H1 (cell line): ENCODE results near the gene CLDN9. TPM values are rescaled to one million over a fixed set of nuclear protein-coding genes. Genes with fewer than 3 reads are reported as not detected.

Source experiments
- CTCF ChIA-PET: fragments of 300-600 bp; sonication (Branson Sonifier 250); formaldehyde crosslinking; loops from one replicate; lab custom pipeline; 2021; ENCODE audit not compliant: partially characterized antibody; lab: Charles Lee
- POLR2A ChIA-PET: fragments of 300-600 bp; sonication (Branson Sonifier 250); formaldehyde crosslinking; loops from one replicate; lab custom pipeline; 2021; ENCODE audit warnings: inconsistent platforms; ENCODE audit not compliant: partially characterized antibody; lab: Charles Lee
- DNase-seq, 2 experiments: peaks; one replicate each; pipeline versions ENCODE4 v3.0.0 to v3.0.0-alpha.2; 2010 to 2022; ENCODE audit warnings: low spot score in 2 of 2, low read depth in 1 of 2, mixed read lengths in 1 of 2
- FAIRE-seq: peaks from 2 replicates; lab custom pipeline; 2011; peaks lifted over from hg19 to GRCh38; lab: Jason Lieb, UNC
- H2AFZ ChIP-seq: 2 replicates; pipeline ENCODE4 v1.8.1; 2012; ENCODE audit warnings: low read length, inconsistent platforms
- H2AK5ac ChIP-seq: 2 replicates; pipeline ENCODE4 v1.6.1; 2013; ENCODE audit warnings: low read depth, low read length
- H2BK120ac ChIP-seq: replicated peaks from 2 replicates; pipeline ENCODE3; 2013; ENCODE audit warnings: low read depth, low read length, inconsistent platforms
- H2BK12ac ChIP-seq: 2 replicates; pipeline ENCODE4 v1.6.1; 2013; ENCODE audit warnings: low read depth, low read length
- H2BK15ac ChIP-seq: 2 replicates; pipeline ENCODE4 v1.6.1; 2013; ENCODE audit warnings: low read length
- H2BK20ac ChIP-seq: 2 replicates; pipeline ENCODE4 v1.6.1; 2013; ENCODE audit warnings: low read length
- H2BK5ac ChIP-seq: 2 replicates; pipeline ENCODE4 v1.6.1; 2013; ENCODE audit warnings: low read depth, low read length
- H3K14ac ChIP-seq: 2 replicates; pipeline ENCODE4 v1.6.1; 2013; ENCODE audit warnings: inconsistent platforms; ENCODE audit not compliant: insufficient read length
- H3K18ac ChIP-seq: 2 replicates; pipeline ENCODE4 v1.6.1; 2013; ENCODE audit warnings: low read length; ENCODE audit errors: extremely low read depth
- H3K23ac ChIP-seq: 2 replicates; pipeline ENCODE4 v1.6.1; 2013; ENCODE audit warnings: inconsistent platforms; ENCODE audit not compliant: insufficient read length
- H3K23me2 ChIP-seq: 2 replicates; pipeline ENCODE4 v1.6.1; 2013; ENCODE audit warnings: low read depth, low read length
- H3K27ac ChIP-seq: 2 replicates; pipeline ENCODE4 v1.6.1; 2011; ENCODE audit warnings: low read depth, low read length, inconsistent platforms
- H3K27me3 ChIP-seq, 4 experiments: replicated peaks in 1 of 4; 1 replicate in 1 of 4; 2 replicates in 3 of 4; pipeline versions ENCODE4 v1.6.1 to v1.8.1; 2011 to 2013; ENCODE audit warnings: low read length in 3 of 4, mild to moderate bottlenecking in 3 of 4, inconsistent platforms in 2 of 4, mixed read lengths in 2 of 4, moderate library complexity in 1 of 4; ENCODE audit not compliant: control insufficient read depth in 3 of 4, insufficient read depth in 3 of 4; ENCODE audit errors: extremely low read depth in 1 of 4
- H3K36me3 ChIP-seq, 4 experiments: 2 replicates each; pipeline versions ENCODE4 v1.6.1 to v1.8.1; 2011 to 2013; ENCODE audit warnings: mild to moderate bottlenecking in 4 of 4, low read length in 3 of 4, moderate library complexity in 2 of 4, control low read depth in 1 of 4, inconsistent platforms in 1 of 4; ENCODE audit not compliant: insufficient read depth in 4 of 4, control insufficient read depth in 2 of 4
- H3K4ac ChIP-seq: replicated peaks from 2 replicates; pipeline ENCODE3; 2013; ENCODE audit warnings: low read length, low read depth, mixed read lengths, inconsistent platforms; ENCODE audit not compliant: insufficient read length
- H3K4me1 ChIP-seq, 4 experiments: replicated peaks in 1 of 4; 1 replicate in 1 of 4; 2 replicates in 3 of 4; pipeline versions ENCODE4 v1.6.1 to v1.8.1; 2011 to 2013; ENCODE audit warnings: low read length in 3 of 4, inconsistent platforms in 2 of 4, mixed read lengths in 1 of 4; ENCODE audit not compliant: insufficient read depth in 4 of 4, control insufficient read depth in 3 of 4
- H3K4me2 ChIP-seq, 2 experiments: 2 replicates each; pipeline versions ENCODE4 v1.6.1 to v1.8.1; 2011 to 2013; ENCODE audit warnings: low read depth in 2 of 2, low read length in 2 of 2, control low read depth in 1 of 2, inconsistent platforms in 1 of 2, mild to moderate bottlenecking in 1 of 2; ENCODE audit not compliant: insufficient read depth in 1 of 2
- H3K4me3 ChIP-seq, 4 experiments: fragments of 200-600, 300-600 bp in 1 of 4; sonication (generic), shearing (Covaris generic), sonication (Bioruptor Twin) in 1 of 4; 2 replicates each; pipeline versions ENCODE4 v1.5.1 to v1.8.1; 2011 to 2016; ENCODE audit warnings: low read length in 4 of 4, low read depth in 3 of 4, control low read depth in 2 of 4, inconsistent platforms in 2 of 4, mild to moderate bottlenecking in 2 of 4, mixed read lengths in 1 of 4, moderate library complexity in 1 of 4; ENCODE audit not compliant: insufficient read depth in 2 of 4; ENCODE audit errors: extremely low read depth in 1 of 4
- H3K56ac ChIP-seq: replicated peaks from 2 replicates; pipeline ENCODE3; 2013; ENCODE audit warnings: low read depth, mild to moderate bottlenecking, mixed read lengths, low read length, inconsistent platforms; ENCODE audit not compliant: insufficient read length
- H3K79me1 ChIP-seq: 2 replicates; pipeline ENCODE4 v1.6.1; 2013; ENCODE audit warnings: low read depth, low read length, control low read depth
- H3K79me2 ChIP-seq, 2 experiments: 2 replicates each; pipeline versions ENCODE4 v1.6.1 to v1.8.1; 2012 to 2013; ENCODE audit warnings: low read length in 2 of 2, mild to moderate bottlenecking in 2 of 2, inconsistent platforms in 1 of 2; ENCODE audit not compliant: insufficient read depth in 2 of 2, control insufficient read depth in 1 of 2
- H3K9ac ChIP-seq, 4 experiments: replicated peaks in 1 of 4; 1 replicate in 1 of 4; 2 replicates in 3 of 4; pipeline versions ENCODE4 v1.6.1 to v1.8.1; 2011 to 2013; ENCODE audit warnings: low read depth in 3 of 4, low read length in 3 of 4, control low read depth in 2 of 4, mild to moderate bottlenecking in 2 of 4, moderate library complexity in 2 of 4, inconsistent platforms in 1 of 4; ENCODE audit errors: extremely low read depth in 1 of 4
- H3K9me3 ChIP-seq, 2 experiments: 2 replicates each; pipeline versions ENCODE4 v1.6.1 to v1.8.1; 2012 to 2013; ENCODE audit warnings: mild to moderate bottlenecking in 2 of 2, moderate library complexity in 2 of 2, control low read depth in 1 of 2, inconsistent platforms in 1 of 2, low read depth in 1 of 2, low read length in 1 of 2, mixed read lengths in 1 of 2; ENCODE audit not compliant: insufficient read depth in 2 of 2
- H4K20me1 ChIP-seq, 2 experiments: replicated peaks in 1 of 2; 2 replicates each; pipeline versions ENCODE3 to v1.8.1; 2011 to 2013; ENCODE audit warnings: inconsistent platforms in 2 of 2, low read length in 2 of 2, mild to moderate bottlenecking in 1 of 2; ENCODE audit not compliant: insufficient read depth in 2 of 2, control insufficient read depth in 1 of 2
- H4K5ac ChIP-seq: 2 replicates; pipeline ENCODE4 v1.6.1; 2013; ENCODE audit warnings: low read length, low read depth, mixed read lengths, inconsistent platforms; ENCODE audit not compliant: insufficient read length
- H4K8ac ChIP-seq: 2 replicates; pipeline ENCODE4 v1.8.0; 2013; ENCODE audit warnings: mild to moderate bottlenecking, moderate library complexity, low read length, inconsistent platforms; ENCODE audit not compliant: insufficient read depth; ENCODE audit errors: extremely low read depth
- H4K91ac ChIP-seq: replicated peaks from 2 replicates; pipeline ENCODE3; 2013; ENCODE audit warnings: low read length, mixed read lengths, inconsistent platforms; ENCODE audit not compliant: insufficient read length
- BACH1 ChIP-seq: IDR thresholded peaks from 2 replicates; pipeline ENCODE4 v1.6.1; 2012; ENCODE audit warnings: low read length, improper control_type of control experiment
- BRCA1 ChIP-seq: IDR thresholded peaks from 2 replicates; pipeline ENCODE4 v1.6.1; 2012; ENCODE audit warnings: low read depth, low read length, improper control_type of control experiment
- CREB1 ChIP-seq: IDR thresholded peaks from 2 replicates; pipeline ENCODE4 v1.6.1; 2012; ENCODE audit warnings: inconsistent platforms
- GABPA ChIP-seq: IDR thresholded peaks from 2 replicates; pipeline ENCODE4 v1.6.1; 2011; ENCODE audit warnings: mild to moderate bottlenecking, low read length, moderate library complexity, borderline replicate concordance; ENCODE audit not compliant: insufficient read depth
- JUND ChIP-seq: IDR thresholded peaks from 2 replicates; pipeline ENCODE4 v1.6.1; 2011; ENCODE audit warnings: mild to moderate bottlenecking, improper control_type of control experiment, low read length
- KDM1A ChIP-seq: fragments of 200-600, 300-600 bp; sonication (generic); IDR thresholded peaks from 2 replicates; pipeline ENCODE4 v1.7.1; 2016; ENCODE audit warnings: mild to moderate bottlenecking, low read length, borderline replicate concordance
- KDM4A ChIP-seq: IDR thresholded peaks from one replicate; pipeline ENCODE4 v1.7.1; 2012; ENCODE audit warnings: low read depth, mild to moderate bottlenecking, moderate library complexity, low read length, inconsistent platforms; ENCODE audit not compliant: severe bottlenecking
- NRF1 ChIP-seq: IDR thresholded peaks from 2 replicates; pipeline ENCODE4 v1.6.1; 2011; ENCODE audit warnings: mild to moderate bottlenecking, low read depth, low read length, improper control_type of control experiment
- POLR2A ChIP-seq, 2 experiments: IDR thresholded peaks; 1 replicate in 1 of 2; 2 replicates in 1 of 2; pipeline ENCODE4 v1.6.1; 2011; ENCODE audit warnings: low read depth in 2 of 2, low read length in 2 of 2, mild to moderate bottlenecking in 2 of 2; ENCODE audit errors: control extremely low read depth in 1 of 2
- RBBP5 ChIP-seq: IDR thresholded peaks from 2 replicates; pipeline ENCODE4 v1.7.1; 2012; ENCODE audit warnings: low read depth, mild to moderate bottlenecking, inconsistent platforms, low read length, moderate library complexity, borderline replicate concordance
- RFX5 ChIP-seq: IDR thresholded peaks from 2 replicates; pipeline ENCODE4 v1.6.1; 2011; ENCODE audit warnings: low read depth, low read length, improper control_type of control experiment, borderline replicate concordance
- SIN3A ChIP-seq, 2 experiments: IDR thresholded peaks in 1 of 2; conservative IDR thresholded peaks in 1 of 2; 2 replicates each; pipeline ENCODE4 v1.6.1; 2011 to 2012; ENCODE audit warnings: low read length in 2 of 2, improper control_type of control experiment in 1 of 2, low read depth in 1 of 2, mild to moderate bottlenecking in 1 of 2
- SIRT6 ChIP-seq: IDR thresholded peaks from one replicate; pipeline ENCODE4 v1.7.1; 2012; ENCODE audit warnings: low read length, inconsistent platforms
- WGBS, 2 experiments: shearing (Covaris generic) in 1 of 2; methylation state at CpG; one replicate each; pipeline versions ENCODE4 v1.1.6 to v1.1.7; 2013 to 2015; ENCODE audit warnings: low lambda C conversion rate in 2 of 2, mixed read lengths in 2 of 2, inconsistent platforms in 1 of 2, low coverage in 1 of 2, missing lambda C conversion rate in 1 of 2; ENCODE audit not compliant: insufficient replicate concordance in 2 of 2, insufficient coverage in 1 of 2, insufficient read length in 1 of 2; ENCODE audit errors: extremely low coverage in 1 of 2, missing lambda C conversion rate in 1 of 2; 5-methylcytosine and 5-hydroxymethylcytosine counted together
- polyA plus RNA-seq, 7 experiments: library from polyadenylated mRNA; depleted of rRNA in 3 of 7; stranded (reverse) in 5 of 7; unstranded in 2 of 7; fragments of >200 nt in 5 of 7; fragments of 200-250 nt in 2 of 7; gene quantifications; 1 replicate in 5 of 7; 2 replicates in 1 of 7; 4 replicates in 1 of 7; pipeline versions ENCODE4 v1.2.1 to v1.2.3, GENCODE V29; 2011 to 2013; ENCODE audit warnings: missing spikeins in 2 of 7, mixed read lengths in 2 of 7
- total RNA-seq: library from RNA; stranded (reverse); fragmentation: NEBNext Ultra II Directional; extraction: Animal tissue kit (Norgen Biotek cat#: 25700); gene quantifications from 2 replicates; pipeline ENCODE4 v1.2.1, GENCODE V29; 2021

The CLDN9 gene
- total and polyA plus RNA-seq, 2 of the 8 experiments (the other 6 are each of a cell fraction or from before 2014, with no cell fraction given): 0.60 to 0.89 TPM

GRCh38 chr16:3060339-3061127 is 47.8 kb downstream of the CLDN9 start:
- H3K9me3 ChIP-seq: no peaks in the 10 kb centered on the region
- H3K9ac ChIP-seq: no peak overlapping the region
- H3K4me3 ChIP-seq: no peak overlapping the region
- H2BK12ac ChIP-seq: 0 out of 2 replicates have a peak overlapping the region, but pooled peaks have one; percentile 84
- H3K56ac ChIP-seq: no peak overlapping the region
- 84% methylated on average over 14 of the region's 14 CpGs; no CpG with 5 or more reads in 1 of the 2 experiments for WGBS, 2 experiments
- no peaks in the 10 kb centered on the region; a peak in 1 of 7 replicates for H3K27me3 ChIP-seq
- H2BK15ac ChIP-seq: 0 out of 2 replicates have a peak overlapping the region, but pooled peaks have one; percentile 14
- ChIA-PET CTCF (interaction anchor here (0.6 to 8.3 kb wide), 19 partner anchors 9 to 99 kb away, joined by 3 to 88 read pairs (median 6); partner anchors contain the start of genes ZNF205, ZNF213 and ZSCAN10), POLR2A (interaction anchor here (1.0 to 12.7 kb wide), 14 partner anchors 8 to 74 kb away, joined by 3 to 140 read pairs (median 5); partner anchors contain the start of genes CLDN6, CLDN9, HCFC1R1 and THOC6)
- no peak overlapping the region for H3K27ac ChIP-seq
- no peaks in the 10 kb centered on the region for H3K79me2 ChIP-seq
- no peak overlapping the region for H4K91ac ChIP-seq
- H3K4me2 ChIP-seq: no peak overlapping the region
- H2BK5ac ChIP-seq: no peak overlapping the region
- H3K14ac ChIP-seq: no peak overlapping the region
- no peak overlapping the region for H2BK20ac ChIP-seq
- no peak overlapping the region for H3K23ac ChIP-seq
- H3K18ac ChIP-seq: no peak overlapping the region
- H3K4ac ChIP-seq: no peak overlapping the region
- no peak overlapping the region for H2BK120ac ChIP-seq
- no peak overlapping the region for H2AK5ac ChIP-seq
- no peak for DNase-seq
- no peak overlapping the region for H4K8ac ChIP-seq
- H3K79me1 ChIP-seq: no peaks in the 10 kb centered on the region
- H3K23me2 ChIP-seq: peaks cover 6% of the 10 kb centered on the region; the same call in 1 of the 2 replicates
- no peaks in the 10 kb centered on the region for H3K36me3 ChIP-seq
- H2AFZ ChIP-seq: no peak overlapping the region
- no peak overlapping the region for H4K5ac ChIP-seq
- no peak for FAIRE-seq
- H3K4me1 ChIP-seq: peaks cover 4 to 16% (median 7%) of the 10 kb centered on the region in 4 experiments; a peak in 6 of 7 replicates
- H4K20me1 ChIP-seq: peaks cover 4 to 7% of the 10 kb centered on the region in 2 experiments
- no peak for TF ChIP-seq JUND
- no peak for TF ChIP-seq BRCA1
- no peak for TF ChIP-seq KDM4A
- no peak for TF ChIP-seq NRF1
- TF ChIP-seq SIRT6: no peak
- no peak for TF ChIP-seq KDM1A
- no peak for TF ChIP-seq CREB1
- no peak for TF ChIP-seq RFX5
- TF ChIP-seq BACH1: no peak
- TF ChIP-seq RBBP5: no peak
- no peak for TF ChIP-seq SIN3A (conservative IDR thresholded peaks at IDR 0.05 in 1 of 2, IDR thresholded peaks at IDR 0.05 in 1 of 2; ENCODE audit: low read depth in 1 of 2, low read length in 2 of 2)
- TF ChIP-seq GABPA: no peak
- TF ChIP-seq POLR2A (IDR thresholded peaks at IDR 0.05; ENCODE audit: control extremely low read depth in 1 of 2, low read depth in 2 of 2, low read length in 2 of 2): no peak
